HCT116 (cell line): ENCODE results near the gene INPPL1. TPM values are rescaled to one million over a fixed set of nuclear protein-coding genes. Genes with fewer than 3 reads are reported as not detected.

Experiments
- ATAC-seq: fragments of 200-7000 bp; cut with Tn5 transposase; 2 replicates; pipeline ENCODE4 v1.9.1; 2020; ENCODE audit warnings: mild to moderate bottlenecking, moderate library complexity
- BruUV-seq: library from RNA; stranded (reverse); fragments of 400-500 nt; replicated peaks from 2 replicates; lab custom pipeline; 2021; lab: Mats Ljungman, UMichigan
- CTCF ChIA-PET: fragments of 300-600 bp; sonication (Branson Sonifier 250); formaldehyde crosslinking; loops from one replicate; lab custom pipeline; 2021; ENCODE audit warnings: antibody characterized with exemption; lab: Charles Lee
- POLR2A ChIA-PET: fragments of 300-600, 350-600 bp; sonication (Branson Sonifier 250); formaldehyde crosslinking; loops from one replicate; lab custom pipeline; 2021; ENCODE audit warnings: antibody characterized with exemption; lab: Charles Lee
- RAD21 ChIA-PET, 2 experiments: fragments of 300-600 bp; sonication (Branson Sonifier 250); formaldehyde crosslinking; loops; one replicate each; lab custom pipeline; 2023; ENCODE audit warnings: low total read pairs in 2 of 2; ENCODE audit not compliant: uncharacterized antibody in 2 of 2, unreplicated experiment in 2 of 2, low non-redundant PET in 1 of 2; lab: Charles Lee
- DNase-seq: peaks from one replicate; pipeline ENCODE4 v3.0.0-alpha.2; 2010; ENCODE audit warnings: low read depth, low spot score
- H2AFZ ChIP-seq: fragments of 200-600 bp; shearing (Covaris generic), sonication (generic); 2 replicates; pipeline ENCODE4 v1.6.1; 2017; ENCODE audit warnings: low read depth, mixed run types, mixed read lengths, antibody characterized with exemption, low read length; ENCODE audit not compliant: poor library complexity, severe bottlenecking
- H3K27ac ChIP-seq: 2 replicates; pipeline ENCODE4 v1.5.1; 2012; ENCODE audit warnings: low read depth, low read length
- H3K27me3 ChIP-seq: fragments of 200-600 bp; sonication (generic); 2 replicates; pipeline ENCODE4 v1.6.1; 2016; ENCODE audit warnings: mixed run types, low read length, mixed read lengths; ENCODE audit not compliant: insufficient read depth
- H3K36me3 ChIP-seq, 2 experiments: fragments of 200-500 bp in 1 of 2; fragments of 200-600 bp in 1 of 2; sonication (Bioruptor generic) in 1 of 2; sonication (generic) in 1 of 2; 2 replicates each; pipeline versions ENCODE4 v1.5.1 to v1.6.1; 2014 to 2016; ENCODE audit warnings: low read length in 2 of 2, inconsistent platforms in 1 of 2, mixed read lengths in 1 of 2, mixed run types in 1 of 2; ENCODE audit not compliant: insufficient read depth in 2 of 2, control insufficient read depth in 1 of 2
- H3K4me1 ChIP-seq, 2 experiments: fragments of 200-600 bp in 1 of 2; sonication (generic) in 1 of 2; 2 replicates each; pipeline versions ENCODE4 v1.5.1 to v1.6.1; 2012 to 2017; ENCODE audit warnings: low read length in 2 of 2, inconsistent platforms in 1 of 2, mild to moderate bottlenecking in 1 of 2, mixed read lengths in 1 of 2, mixed run types in 1 of 2, moderate library complexity in 1 of 2; ENCODE audit not compliant: insufficient read depth in 2 of 2, control insufficient read depth in 1 of 2
- H3K4me2 ChIP-seq: fragments of 200-600 bp; sonication (generic); 2 replicates; pipeline ENCODE4 v1.6.1; 2017; ENCODE audit warnings: mixed run types, low read length, mixed read lengths
- H3K4me3 ChIP-seq, 2 experiments: fragments of 200-600 bp in 1 of 2; sonication (generic) in 1 of 2; replicated peaks in 1 of 2; 2 replicates each; pipeline ENCODE4 v1.5.1; 2011 to 2016; ENCODE audit warnings: low read length in 2 of 2, control low read depth in 1 of 2, low read depth in 1 of 2, mild to moderate bottlenecking in 1 of 2, mixed read lengths in 1 of 2, mixed run types in 1 of 2
- H3K79me2 ChIP-seq: fragments of 200-600 bp; sonication (generic); 2 replicates; pipeline ENCODE4 v1.6.1; 2017; ENCODE audit warnings: mild to moderate bottlenecking, mixed run types, low read length, moderate library complexity, mixed read lengths; ENCODE audit not compliant: insufficient read depth
- H3K9ac ChIP-seq: fragments of 200-600 bp; sonication (generic); 2 replicates; pipeline ENCODE4 v1.6.1; 2016; ENCODE audit warnings: low read length, mixed read lengths
- H3K9me2 ChIP-seq: fragments of 200-600 bp; sonication (generic), shearing (Covaris generic); 2 replicates; pipeline ENCODE4 v1.6.1; 2017; ENCODE audit warnings: mixed run types, mild to moderate bottlenecking, moderate library complexity; ENCODE audit not compliant: insufficient read depth
- H3K9me3 ChIP-seq, 2 experiments: fragments of 200-500 bp in 1 of 2; fragments of 200-600 bp in 1 of 2; sonication (Bioruptor generic) in 1 of 2; sonication (generic) in 1 of 2; 2 replicates each; pipeline ENCODE4 v1.6.1; 2014 to 2017; ENCODE audit warnings: low read length in 2 of 2, mixed read lengths in 2 of 2, inconsistent platforms in 1 of 2, low read depth in 1 of 2, mild to moderate bottlenecking in 1 of 2, mixed run types in 1 of 2, moderate library complexity in 1 of 2; ENCODE audit not compliant: control insufficient read depth in 1 of 2, insufficient read depth in 1 of 2
- H4K20me1 ChIP-seq: fragments of 200-600 bp; sonication (generic), shearing (Covaris generic); 2 replicates; pipeline ENCODE4 v1.6.1; 2017; ENCODE audit warnings: mixed run types, mild to moderate bottlenecking, moderate library complexity; ENCODE audit not compliant: insufficient read depth
- CTCF ChIP-seq, 3 experiments: fragments of 200-600 bp in 1 of 3; sonication (generic) in 1 of 3; IDR thresholded peaks in 2 of 3; conservative IDR thresholded peaks in 1 of 3; 2 replicates each; pipeline ENCODE4 v1.5.1; 2012 to 2017; ENCODE audit warnings: low read depth in 2 of 3, low read length in 2 of 3, antibody characterized with exemption in 1 of 3, borderline replicate concordance in 1 of 3, control low read depth in 1 of 3, mild to moderate bottlenecking in 1 of 3, mixed read lengths in 1 of 3, mixed run types in 1 of 3, moderate library complexity in 1 of 3; ENCODE audit not compliant: insufficient read depth in 1 of 3
- EGR1 ChIP-seq: IDR thresholded peaks from 2 replicates; pipeline ENCODE4 v1.6.1; 2012; ENCODE audit warnings: low read depth
- EZH2 ChIP-seq: fragments of 200-600 bp; sonication (generic); IDR thresholded peaks from 2 replicates; pipeline ENCODE4 v1.6.1; 2017; ENCODE audit warnings: antibody characterized with exemption, mixed run types
- MAX ChIP-seq: IDR thresholded peaks from 2 replicates; pipeline ENCODE4 v1.6.1; 2012
- RAD21 ChIP-seq: IDR thresholded peaks from 2 replicates; pipeline ENCODE4 v1.6.1; 2012; ENCODE audit warnings: low read depth, mild to moderate bottlenecking
- SRF ChIP-seq: IDR thresholded peaks from 2 replicates; pipeline ENCODE4 v1.6.1; 2012; ENCODE audit warnings: low read depth
- YY1 ChIP-seq: IDR thresholded peaks from 2 replicates; pipeline ENCODE4 v1.6.1; 2011; ENCODE audit warnings: low read length, low read depth, moderate library complexity, mild to moderate bottlenecking; ENCODE audit not compliant: insufficient replicate concordance; ENCODE audit errors: extremely low read depth
- intact Hi-C: fragments of 100-400 bp; cut with micrococcal nuclease; formaldehyde crosslinking; loops from 2 replicates; pipeline ENCODE4 v1.10.0; 2022
- total RNA-seq: library from RNA; stranded (reverse); gene quantifications from one replicate; pipeline ENCODE4 v1.2.1, GENCODE V29; 2021; ENCODE audit not compliant: unreplicated experiment

INPPL1 gene
- total RNA-seq, 1 experiment from 2014 or later = 132 TPM

GRCh38 chr11:72267956-72268617 is 43.5 kb downstream of the INPPL1 start:
- CTCF ChIA-PET = no interaction called here
- Histone ChIP-seq H2AFZ (no peak overlapping the region), H3K4me3 (no peak overlapping the region), H3K27ac (no peak overlapping the region), H3K4me1 (peaks cover 0 to 9% of the 10 kb centered on the region in 2 experiments; a peak in 1 of 4 replicates), H3K9me2 (no peaks in the 10 kb centered on the region), H4K20me1 (no peaks in the 10 kb centered on the region), H3K27me3 (no peaks in the 10 kb centered on the region), H3K36me3 (no peaks in the 10 kb centered on the region), H3K4me2 (no peak overlapping the region), H3K9me3 (no peaks in the 10 kb centered on the region), H3K79me2 (no peaks in the 10 kb centered on the region), H3K9ac (no peak overlapping the region)
- intact Hi-C loops = no loop called here
- POLR2A ChIA-PET = no interaction called here
- no peak for DNase-seq
- TF ChIP-seq EGR1 (no peak), CTCF (IDR thresholded peaks at IDR 0.05 in 2 of 3, conservative IDR thresholded peaks at IDR 0.05 in 1 of 3; ENCODE audit: borderline replicate concordance in 1 of 3, insufficient read depth in 1 of 3, low read depth in 2 of 3, low read length in 2 of 3) (no peak), SRF (no peak), RAD21 (no peak), MAX (no peak), YY1 (no peak), EZH2 (no peak)
- RAD21 ChIA-PET = no interaction called here
- no TSS peak for BruUV-seq
- no peak for ATAC-seq
